ENCODE results near the gene METTL23. TPM values are rescaled to one million over a fixed set of nuclear protein-coding genes. Genes with fewer than 3 reads are reported as not detected.
"Not testable (repeated sequence)": the region's sequence is repeated elsewhere in the genome, so short reads cannot be mapped to it uniquely, and the experiment has no call there.

Gene METTL23
- total RNA-seq, 1 experiment from 2014 or later: 58.7 TPM

GRCh38 chr17:76710863-76711611 is 15.6 kb upstream of the METTL23 start, which contains the start of gene MXRA7:
Gene MXRA7, minus strand, starts transcription at chr17:76710965. Its CDS starts 19 bp downstream, at chr17:76710946.
- peaks cover 36% of the 10 kb centered on the region for H3K79me2 ChIP-seq (ENCODE audit: low read length)
- no peaks in the 10 kb centered on the region for H3K9me2 ChIP-seq (replicated peaks; ENCODE audit: low read length)
- peaks cover 20% of the 10 kb centered on the region; the same call in 1 of the 2 replicates for H3K36me3 ChIP-seq (ENCODE audit: low read depth, low read length)
- peak within 1 kb of the TSS; percentile 79 for H2AFZ ChIP-seq (ENCODE audit: low read length)
- peak within 1 kb of the TSS; percentile 73 for H3K4me3 ChIP-seq (ENCODE audit: low read length)
- no peaks in the 10 kb centered on the region for H3F3A ChIP-seq (ENCODE audit: low read length, unreplicated experiment)
- H3K9me3 ChIP-seq (ENCODE audit: low read length): no peaks in the 10 kb centered on the region
- ChIA-PET CTCF (no interaction called here), POLR2A (ENCODE audit: unreplicated experiment) (interaction anchor here (0.6 kb wide), 2 partner anchors 13 to 22 kb away, joined by 3 read pairs; no protein-coding TSS in a partner anchor)
- H3K4me2 ChIP-seq (ENCODE audit: low read length): peak within 1 kb of the TSS; percentile 89
- ATAC-seq (peak; percentile 54), DNase-seq (peak; percentile 78)
- H3K27me3 ChIP-seq (ENCODE audit: low read length): no peaks in the 10 kb centered on the region
- no TSS peak for BruUV-seq (replicated peaks)
- peaks cover 25% of the 10 kb centered on the region for H3K4me1 ChIP-seq (ENCODE audit: insufficient read depth, low read length)
- H3K9ac ChIP-seq (ENCODE audit: low read length): peak within 1 kb of the TSS; percentile 64
- no peaks in the 10 kb centered on the region for H4K20me1 ChIP-seq (ENCODE audit: low read length)
- H3K27ac ChIP-seq (ENCODE audit: low read length): peak within 1 kb of the TSS; percentile 64
- intact Hi-C loops (cut with micrococcal nuclease): loop anchor here (1.0 to 10.0 kb wide), 4 partner anchors 15 to 146 kb away; partner anchors contain the start of genes JMJD6, METTL23 and ST6GALNAC1
- TF ChIP-seq, protein P1, sequence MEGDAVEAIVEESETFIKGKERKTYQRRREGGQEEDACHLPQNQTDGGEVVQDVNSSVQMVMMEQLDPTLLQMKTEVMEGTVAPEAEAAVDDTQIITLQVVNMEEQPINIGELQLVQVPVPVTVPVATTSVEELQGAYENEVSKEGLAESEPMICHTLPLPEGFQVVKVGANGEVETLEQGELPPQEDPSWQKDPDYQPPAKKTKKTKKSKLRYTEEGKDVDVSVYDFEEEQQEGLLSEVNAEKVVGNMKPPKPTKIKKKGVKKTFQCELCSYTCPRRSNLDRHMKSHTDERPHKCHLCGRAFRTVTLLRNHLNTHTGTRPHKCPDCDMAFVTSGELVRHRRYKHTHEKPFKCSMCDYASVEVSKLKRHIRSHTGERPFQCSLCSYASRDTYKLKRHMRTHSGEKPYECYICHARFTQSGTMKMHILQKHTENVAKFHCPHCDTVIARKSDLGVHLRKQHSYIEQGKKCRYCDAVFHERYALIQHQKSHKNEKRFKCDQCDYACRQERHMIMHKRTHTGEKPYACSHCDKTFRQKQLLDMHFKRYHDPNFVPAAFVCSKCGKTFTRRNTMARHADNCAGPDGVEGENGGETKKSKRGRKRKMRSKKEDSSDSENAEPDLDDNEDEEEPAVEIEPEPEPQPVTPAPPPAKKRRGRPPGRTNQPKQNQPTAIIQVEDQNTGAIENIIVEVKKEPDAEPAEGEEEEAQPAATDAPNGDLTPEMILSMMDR (conservative IDR thresholded peaks at IDR 0.05; ENCODE audit: low read depth, low read length): no peak
- TF ChIP-seq EZH2phosphoT487 (IDR thresholded peaks at IDR 0.05; ENCODE audit: borderline replicate concordance, low read length): no peak

DNA sequence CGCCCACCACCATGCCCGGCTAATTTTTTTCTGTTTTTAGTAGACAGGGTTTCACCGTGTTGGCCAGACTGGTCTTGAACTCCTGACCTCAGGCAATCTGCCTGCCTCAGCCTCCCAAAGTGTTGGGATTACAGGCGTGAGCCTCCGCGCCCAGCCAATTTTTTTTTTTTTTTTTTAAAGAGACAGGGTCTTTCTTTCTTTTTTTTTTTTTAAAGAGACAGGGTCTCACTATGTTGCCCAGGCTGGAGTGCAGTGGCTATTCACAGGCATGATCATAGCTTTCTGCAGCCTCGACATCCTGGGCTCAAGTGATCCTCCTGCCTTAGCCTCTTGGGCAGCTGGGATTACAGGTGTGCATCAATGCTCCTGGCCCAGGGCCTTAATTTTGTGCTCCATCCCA is 14.3 kb upstream of the METTL23 start:
- BruUV-seq (replicated peaks); H3K9me2 ChIP-seq (replicated peaks; ENCODE audit: low read length); DNase-seq; H3K9ac ChIP-seq (ENCODE audit: low read length); H3K4me3 ChIP-seq (ENCODE audit: low read length); H3K27me3 ChIP-seq (ENCODE audit: low read length); H3F3A ChIP-seq (ENCODE audit: low read length, unreplicated experiment); H3K9me3 ChIP-seq (ENCODE audit: low read length); H3K27ac ChIP-seq (ENCODE audit: low read length); H4K20me1 ChIP-seq (ENCODE audit: low read length); POLR2A ChIA-PET (ENCODE audit: unreplicated experiment); ATAC-seq; CTCF ChIA-PET; H2AFZ ChIP-seq (ENCODE audit: low read length); H3K4me2 ChIP-seq (ENCODE audit: low read length): not testable (repeated sequence)
- H3K4me1 ChIP-seq (ENCODE audit: insufficient read depth, low read length): peaks cover 25% of the 10 kb centered on the region
- H3K79me2 ChIP-seq (ENCODE audit: low read length): peaks cover 28% of the 10 kb centered on the region
- intact Hi-C loops (cut with micrococcal nuclease): loop anchor here (5.0 to 10.0 kb wide), 3 partner anchors 40 to 148 kb away; partner anchors contain the start of gene ST6GALNAC1
- peaks cover 26% of the 10 kb centered on the region; the same call in 1 of the 2 replicates for H3K36me3 ChIP-seq (ENCODE audit: low read depth, low read length)

DNA sequence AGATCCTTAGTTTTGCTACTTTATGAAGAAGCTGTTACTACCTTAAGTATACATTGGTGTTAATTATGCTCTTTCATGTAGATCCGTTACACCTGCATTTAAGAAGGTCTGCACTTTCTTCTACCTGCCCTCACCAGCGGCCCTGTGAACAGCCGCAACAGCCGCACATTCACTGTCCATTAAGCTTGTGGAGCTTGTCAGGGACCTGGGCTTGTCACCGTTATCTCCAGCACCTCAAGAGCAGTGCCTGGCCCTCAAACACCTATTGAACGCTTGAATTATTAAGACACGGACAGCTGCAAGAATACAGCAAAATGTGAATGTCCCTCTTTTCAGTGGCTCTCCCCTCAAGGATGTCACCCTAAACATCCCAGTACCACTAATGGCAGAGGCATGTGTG is 12.9 kb upstream of the METTL23 start:
- POLR2A ChIA-PET (ENCODE audit: unreplicated experiment): no interaction called here

More for the DNA sequence above, 12.9 kb upstream of the METTL23 start:
- H3K4me3 ChIP-seq (ENCODE audit: low read length): no peak overlapping the region
- H3K9ac ChIP-seq (ENCODE audit: low read length): no peak overlapping the region
- ATAC-seq (no peak), DNase-seq (no peak)
- H4K20me1 ChIP-seq (ENCODE audit: low read length): no peaks in the 10 kb centered on the region
- H2AFZ ChIP-seq (ENCODE audit: low read length): no peak overlapping the region
- no peaks in the 10 kb centered on the region for H3K27me3 ChIP-seq (ENCODE audit: low read length)
- H3K36me3 ChIP-seq (ENCODE audit: low read depth, low read length): peaks cover 35% of the 10 kb centered on the region
- no peaks in the 10 kb centered on the region for H3K9me2 ChIP-seq (replicated peaks; ENCODE audit: low read length)
- H3F3A ChIP-seq (ENCODE audit: low read length, unreplicated experiment): no peaks in the 10 kb centered on the region
- peaks cover 23% of the 10 kb centered on the region for H3K4me1 ChIP-seq (ENCODE audit: insufficient read depth, low read length)
- CTCF ChIA-PET: no interaction called here
- intact Hi-C loops (cut with micrococcal nuclease): loop anchor here (2.0 to 10.0 kb wide), 4 partner anchors 41 to 191 kb away; partner anchors contain the start of gene ST6GALNAC1
- no TSS peak for BruUV-seq (replicated peaks)
- H3K9me3 ChIP-seq (ENCODE audit: low read length): no peaks in the 10 kb centered on the region
- H3K4me2 ChIP-seq (ENCODE audit: low read length): no peak overlapping the region
- H3K27ac ChIP-seq (ENCODE audit: low read length): no peak overlapping the region
- TF ChIP-seq EZH2 (IDR thresholded peaks at IDR 0.05; ENCODE audit: low read length, unreplicated experiment): no peak
- no peak for TF ChIP-seq EZH2phosphoT487 (IDR thresholded peaks at IDR 0.05; ENCODE audit: borderline replicate concordance, low read length)
- TF ChIP-seq, protein P1 (conservative IDR thresholded peaks at IDR 0.05; ENCODE audit: low read depth, low read length): no peak
- peaks cover 14% of the 10 kb centered on the region for H3K79me2 ChIP-seq (ENCODE audit: low read length)
